NOMO-1 (cell line): ENCODE data around the gene KCNAB2.

ENCODE experiments used
- DNase-seq, 2 experiments: peaks; one replicate each; lab custom pipeline; 2025; ENCODE audit not compliant: unreplicated experiment in 2 of 2; lab: John Stamatoyannopoulos, UW

KCNAB2 gene

DNA sequence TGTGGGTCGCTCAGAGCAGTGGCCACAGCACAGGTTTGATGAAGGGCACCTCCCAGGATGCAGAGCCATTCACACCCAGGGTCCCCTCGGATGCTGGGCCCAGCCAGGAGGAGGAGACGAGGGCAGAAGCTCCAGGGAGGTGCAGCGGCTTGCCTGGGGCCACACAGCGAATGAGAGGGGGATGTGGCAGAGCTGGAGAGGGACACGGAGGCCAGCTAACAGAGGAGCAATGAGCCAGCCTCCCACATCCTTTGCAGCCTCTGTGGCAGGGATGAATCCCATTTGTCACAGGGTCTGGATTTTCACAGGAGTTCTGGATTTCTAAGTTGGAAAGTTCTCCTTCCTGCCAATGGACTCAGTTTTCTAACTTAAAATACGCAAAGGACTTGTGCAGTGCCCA, 98.5 kb downstream of the KCNAB2 start:
- no peak for DNase-seq

- no peak for DNase-seq
Observed at GRCh38 chr1:6144647-6145395, 99.1 kb downstream of the KCNAB2 start.

- DNase-seq: no peak
Observed at GRCh38 chr1:6145396-6145750, 99.7 kb downstream of the KCNAB2 start.

- DNase-seq: no peak
Observed at GRCh38 chr1:6145864-6146410, 100.2 kb downstream of the KCNAB2 start.

- no peak for DNase-seq
Observed at GRCh38 chr1:6148497-6149241, 103.0 kb downstream of the KCNAB2 start.

DNA sequence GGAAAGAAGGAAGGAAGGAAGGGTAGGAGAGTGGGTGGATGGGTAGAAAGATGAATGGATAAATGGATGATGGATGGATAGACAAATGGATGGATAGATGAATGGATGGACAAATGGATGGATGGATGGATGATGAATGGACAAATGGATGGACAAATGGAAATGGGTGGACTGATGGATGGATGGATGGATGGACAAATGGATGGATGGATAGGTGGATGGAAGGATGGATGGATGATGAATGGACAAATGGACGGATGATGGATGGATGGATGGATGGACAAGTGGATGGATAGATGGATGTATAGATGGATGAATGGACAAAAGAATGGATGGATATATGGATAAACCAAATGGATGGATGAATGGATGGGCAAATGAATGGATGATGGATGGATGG, 103.9 kb downstream of the KCNAB2 start:
- DNase-seq: no peak

DNA sequence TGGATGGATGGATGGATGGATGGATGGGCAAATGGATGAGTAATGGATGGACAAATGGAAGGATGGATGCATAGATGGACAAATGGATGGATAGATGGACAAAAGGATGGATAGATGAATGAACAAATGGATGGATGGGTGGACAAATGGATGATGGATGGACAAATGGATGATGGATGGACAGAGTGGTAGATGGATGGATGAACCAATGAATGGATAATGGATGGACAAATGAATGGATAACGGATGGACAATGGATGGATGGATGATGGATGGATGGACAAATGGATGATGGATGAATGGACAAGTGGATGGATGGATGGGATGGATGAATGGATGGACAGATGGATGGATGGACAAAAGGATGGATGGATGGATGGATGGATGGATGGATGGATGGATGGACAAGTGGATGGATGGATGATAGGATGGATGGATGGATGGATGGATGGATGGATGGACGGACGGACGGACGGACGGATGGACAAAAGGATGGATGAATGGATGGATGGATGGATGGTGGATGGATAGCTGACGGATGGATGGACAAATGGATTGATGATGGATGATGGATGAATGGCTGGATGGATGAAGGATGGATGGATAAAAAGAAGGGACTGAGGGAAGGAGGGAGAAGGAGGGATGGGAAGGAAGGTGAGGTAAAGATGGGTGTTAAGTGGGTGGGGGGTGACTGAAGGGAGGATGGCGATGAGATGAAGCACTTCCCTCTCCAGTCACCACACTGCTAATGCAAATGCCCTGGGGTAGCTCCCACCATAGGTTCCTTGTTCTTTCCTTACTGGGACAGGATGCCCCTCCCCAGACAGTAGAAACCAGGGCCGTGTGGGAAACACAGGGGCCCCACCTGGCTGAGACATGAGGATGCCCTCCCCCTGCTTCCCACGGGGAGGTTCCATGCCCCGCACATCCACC, 104.6 kb downstream of the KCNAB2 start:
- DNase-seq: no peak
